Breast epithelium (tissue), 3 donors: ENCODE results near the gene ITPR1.

ENCODE experiments used
- CTCF ChIP-seq, 3 donors: fragments of 450-650 bp; IDR thresholded peaks; one replicate each; pipeline ENCODE4 v1.5.1; 2016 to 2017; ENCODE audit warnings: antibody characterized with exemption in 3 of 3, mild to moderate bottlenecking in 3 of 3, moderate library complexity in 3 of 3
- POLR2AphosphoS5 ChIP-seq, 3 donors: sonication (generic); formaldehyde crosslinking; IDR thresholded peaks; one replicate each; pipeline ENCODE4 v1.6.1; 2017; ENCODE audit warnings: antibody characterized with exemption in 3 of 3

- TF ChIP-seq POLR2AphosphoS5 (IDR thresholded peaks at IDR 0.05) (no peak), CTCF (IDR thresholded peaks at IDR 0.05) (no peak)
Measured at GRCh38 chr3:4856136-4856535, 363.0 kb downstream of the ITPR1 start.
